HL-60/S4 treated with phorbol 12-myristate 13-acetate at 8.2 ng/mL for 4 days and 3 days (cell line): ENCODE data around the gene SHISAL2A.
"Not testable (repeated sequence)": the region's sequence is repeated elsewhere in the genome, so short reads cannot be mapped to it uniquely, and the experiment has no call there.

Source experiments
- in situ Hi-C: fragments of 300-500 bp; cut with MboI; formaldehyde crosslinking; loops from 2 replicates; pipeline ENCODE4 v1.15.0; 2022; ENCODE audit warnings: low sequenced_read_pairs

The SHISAL2A gene

GRCh38 chr1:52681136-52681535 lies 48.2 kb downstream of the SHISAL2A start:
- in situ Hi-C loops, result no loop called here

- in situ Hi-C loops, result no loop called here
Measured at GRCh38 chr1:52683367-52683940, 50.5 kb downstream of the SHISAL2A start.

- in situ Hi-C loops, result no loop called here
Measured at GRCh38 chr1:52684545-52684944, 51.6 kb downstream of the SHISAL2A start.

- in situ Hi-C loops, result not testable (repeated sequence)
Measured at GRCh38 chr1:52686261-52686751, 53.3 kb downstream of the SHISAL2A start.

- in situ Hi-C loops, result no loop called here
Measured at GRCh38 chr1:52686830-52687229, 53.9 kb downstream of the SHISAL2A start.

- in situ Hi-C loops, result no loop called here
Measured at GRCh38 chr1:52691821-52692220, 58.9 kb downstream of the SHISAL2A start.

- in situ Hi-C loops, result no loop called here
Measured at GRCh38 chr1:52692697-52693096, 59.7 kb downstream of the SHISAL2A start.

GRCh38 chr1:52693351-52693750 lies 60.4 kb downstream of the SHISAL2A start:
- in situ Hi-C loops, result not testable (repeated sequence)

GRCh38 chr1:52693843-52694242 lies 60.9 kb downstream of the SHISAL2A start:
- in situ Hi-C loops, result no loop called here

- in situ Hi-C loops, result no loop called here
Measured at GRCh38 chr1:52695627-52696026, 62.7 kb downstream of the SHISAL2A start.

- in situ Hi-C loops, result no loop called here
Measured at GRCh38 chr1:52697795-52698674, 65.1 kb downstream of the SHISAL2A start, which contains the start of gene COA7. TSS of gene COA7 (minus strand) at chr1:52698347. CDS start at chr1:52698326, 21 bp downstream.

GRCh38 chr1:52702886-52703787 lies 70.2 kb downstream of the SHISAL2A start:
- in situ Hi-C loops, result no loop called here

GRCh38 chr1:52706136-52706670 lies 73.2 kb downstream of the SHISAL2A start:
- in situ Hi-C loops, result no loop called here
